Measurements from ENCODE around the gene CYBB.

DNA sequence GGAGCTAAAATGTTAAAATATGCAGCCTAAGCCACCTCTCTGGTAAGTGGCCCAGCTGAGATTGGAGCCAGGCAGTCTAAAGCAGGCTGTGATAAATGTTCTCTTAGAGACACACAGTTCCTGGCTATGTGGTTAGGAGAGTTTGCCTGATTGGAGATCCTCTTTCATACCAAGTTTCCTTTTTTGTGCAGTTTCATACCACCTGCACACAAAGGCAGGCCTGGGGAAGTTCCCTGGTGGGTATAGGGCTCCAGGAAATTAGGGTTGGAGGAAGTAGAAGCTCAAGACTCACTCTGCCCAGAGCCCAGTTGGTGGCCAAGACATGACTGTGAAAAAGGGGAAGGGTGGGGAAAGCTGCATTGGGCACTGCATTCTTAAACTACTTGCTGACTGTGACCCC lies 16.9 kb downstream of the CYBB start:
- TF ChIP-seq, protein P1, sequence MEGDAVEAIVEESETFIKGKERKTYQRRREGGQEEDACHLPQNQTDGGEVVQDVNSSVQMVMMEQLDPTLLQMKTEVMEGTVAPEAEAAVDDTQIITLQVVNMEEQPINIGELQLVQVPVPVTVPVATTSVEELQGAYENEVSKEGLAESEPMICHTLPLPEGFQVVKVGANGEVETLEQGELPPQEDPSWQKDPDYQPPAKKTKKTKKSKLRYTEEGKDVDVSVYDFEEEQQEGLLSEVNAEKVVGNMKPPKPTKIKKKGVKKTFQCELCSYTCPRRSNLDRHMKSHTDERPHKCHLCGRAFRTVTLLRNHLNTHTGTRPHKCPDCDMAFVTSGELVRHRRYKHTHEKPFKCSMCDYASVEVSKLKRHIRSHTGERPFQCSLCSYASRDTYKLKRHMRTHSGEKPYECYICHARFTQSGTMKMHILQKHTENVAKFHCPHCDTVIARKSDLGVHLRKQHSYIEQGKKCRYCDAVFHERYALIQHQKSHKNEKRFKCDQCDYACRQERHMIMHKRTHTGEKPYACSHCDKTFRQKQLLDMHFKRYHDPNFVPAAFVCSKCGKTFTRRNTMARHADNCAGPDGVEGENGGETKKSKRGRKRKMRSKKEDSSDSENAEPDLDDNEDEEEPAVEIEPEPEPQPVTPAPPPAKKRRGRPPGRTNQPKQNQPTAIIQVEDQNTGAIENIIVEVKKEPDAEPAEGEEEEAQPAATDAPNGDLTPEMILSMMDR (conservative IDR thresholded peaks at IDR 0.05 in 1 of 2, IDR thresholded peaks at IDR 0.05 in 1 of 2; ENCODE audit: extremely low read depth in 1 of 2, insufficient read depth in 1 of 2, low read depth in 1 of 2, low read length in 2 of 2): no peak
- TF ChIP-seq EZH2 (IDR thresholded peaks at IDR 0.05; ENCODE audit: borderline replicate concordance, low read length): no peak
